ENCODE results near the gene CPED1.

DNA sequence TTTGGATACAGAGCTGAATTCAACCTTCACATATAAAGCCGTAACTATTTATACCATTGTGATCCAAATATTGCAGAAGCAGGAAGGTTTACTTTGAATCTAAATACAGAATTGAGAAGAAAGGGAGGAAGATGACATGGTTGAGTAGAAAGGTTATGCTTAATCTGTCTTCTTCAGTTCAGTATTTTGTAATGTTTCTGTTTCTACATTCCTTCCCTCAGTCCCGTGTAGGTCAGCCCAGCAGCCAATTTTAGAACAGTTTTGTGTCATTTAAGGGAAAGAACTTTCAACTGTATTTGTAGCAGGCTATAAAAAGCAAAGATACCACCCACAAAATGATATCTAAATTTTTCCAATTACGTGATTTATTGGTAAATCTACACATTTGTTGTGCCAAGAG is 97.4 kb downstream of the CPED1 start:
- TF ChIP-seq, protein P1, sequence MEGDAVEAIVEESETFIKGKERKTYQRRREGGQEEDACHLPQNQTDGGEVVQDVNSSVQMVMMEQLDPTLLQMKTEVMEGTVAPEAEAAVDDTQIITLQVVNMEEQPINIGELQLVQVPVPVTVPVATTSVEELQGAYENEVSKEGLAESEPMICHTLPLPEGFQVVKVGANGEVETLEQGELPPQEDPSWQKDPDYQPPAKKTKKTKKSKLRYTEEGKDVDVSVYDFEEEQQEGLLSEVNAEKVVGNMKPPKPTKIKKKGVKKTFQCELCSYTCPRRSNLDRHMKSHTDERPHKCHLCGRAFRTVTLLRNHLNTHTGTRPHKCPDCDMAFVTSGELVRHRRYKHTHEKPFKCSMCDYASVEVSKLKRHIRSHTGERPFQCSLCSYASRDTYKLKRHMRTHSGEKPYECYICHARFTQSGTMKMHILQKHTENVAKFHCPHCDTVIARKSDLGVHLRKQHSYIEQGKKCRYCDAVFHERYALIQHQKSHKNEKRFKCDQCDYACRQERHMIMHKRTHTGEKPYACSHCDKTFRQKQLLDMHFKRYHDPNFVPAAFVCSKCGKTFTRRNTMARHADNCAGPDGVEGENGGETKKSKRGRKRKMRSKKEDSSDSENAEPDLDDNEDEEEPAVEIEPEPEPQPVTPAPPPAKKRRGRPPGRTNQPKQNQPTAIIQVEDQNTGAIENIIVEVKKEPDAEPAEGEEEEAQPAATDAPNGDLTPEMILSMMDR (IDR thresholded peaks at IDR 0.05) = no peak
- TF ChIP-seq POLR2A (IDR thresholded peaks at IDR 0.05) = no peak

Measured in vagina (tissue), 2 donors.